ENCODE data around the gene GNA14.
"Not testable (repeated sequence)": the region's sequence is repeated elsewhere in the genome, so short reads cannot be mapped to it uniquely, and the experiment has no call there.

The GNA14 gene

DNA sequence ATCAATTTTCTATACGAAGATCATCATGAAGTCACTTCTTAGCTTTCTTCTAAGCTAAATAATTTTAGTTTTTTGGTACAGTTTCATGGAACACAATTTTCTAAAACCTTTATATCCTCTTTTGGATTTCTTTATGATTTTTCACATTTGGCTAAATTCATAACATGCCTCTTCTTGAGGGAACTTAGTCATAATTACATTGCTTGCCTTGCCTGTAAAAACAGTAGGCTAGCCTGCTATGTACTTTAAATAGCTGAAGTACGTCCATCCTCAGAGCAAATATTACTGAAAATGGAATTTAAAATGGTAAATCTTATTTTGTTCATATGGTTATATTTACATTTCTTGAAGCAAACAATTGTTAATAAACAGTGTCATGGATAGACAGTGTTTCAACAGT is 245.8 kb downstream of the GNA14 start:
- no peak for DNase-seq (ENCODE audit: low read depth)

- no peak for DNase-seq (ENCODE audit: low read depth)
Observed at GRCh38 chr9:77399964-77400363, 248.2 kb downstream of the GNA14 start.

DNA sequence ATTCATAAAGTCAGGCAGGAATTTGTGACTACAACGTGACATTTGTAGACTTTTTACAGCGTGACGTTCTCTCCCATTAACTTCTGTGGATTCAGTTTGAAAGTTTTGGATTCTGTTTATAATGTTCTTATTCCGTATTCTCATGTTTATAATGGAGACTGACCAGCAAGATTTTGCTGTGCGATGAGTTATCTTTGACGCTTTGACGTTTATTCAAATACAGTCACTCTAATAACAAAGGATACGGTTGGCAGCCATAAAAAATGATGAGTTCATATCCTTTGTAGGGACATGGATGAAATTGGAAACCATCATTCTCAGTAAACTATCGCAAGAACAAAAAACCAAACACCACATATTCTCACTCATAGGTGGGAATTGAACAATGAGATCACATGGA is 249.5 kb downstream of the GNA14 start:
- not testable (repeated sequence) for DNase-seq (ENCODE audit: low read depth)

DNA sequence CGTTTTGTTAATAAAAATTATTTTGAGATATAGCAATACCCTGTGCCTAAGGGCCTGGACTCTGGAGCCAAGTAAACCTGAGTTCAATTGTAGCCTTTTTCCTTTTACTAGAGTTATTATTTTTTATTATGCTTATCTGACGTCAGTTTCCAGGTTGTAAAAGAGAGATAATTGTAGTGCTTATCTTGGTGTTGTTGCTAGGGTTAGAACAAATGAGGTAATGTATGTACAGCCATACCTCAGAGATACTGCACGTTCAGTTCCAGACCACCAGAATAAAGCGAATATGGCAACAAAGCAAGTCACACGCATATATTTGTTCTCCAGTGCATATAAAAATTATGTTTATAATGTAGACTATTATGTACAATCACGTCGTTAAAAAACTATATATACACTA is 255.8 kb downstream of the GNA14 start:
- no peak for DNase-seq (ENCODE audit: low read depth)

DNA sequence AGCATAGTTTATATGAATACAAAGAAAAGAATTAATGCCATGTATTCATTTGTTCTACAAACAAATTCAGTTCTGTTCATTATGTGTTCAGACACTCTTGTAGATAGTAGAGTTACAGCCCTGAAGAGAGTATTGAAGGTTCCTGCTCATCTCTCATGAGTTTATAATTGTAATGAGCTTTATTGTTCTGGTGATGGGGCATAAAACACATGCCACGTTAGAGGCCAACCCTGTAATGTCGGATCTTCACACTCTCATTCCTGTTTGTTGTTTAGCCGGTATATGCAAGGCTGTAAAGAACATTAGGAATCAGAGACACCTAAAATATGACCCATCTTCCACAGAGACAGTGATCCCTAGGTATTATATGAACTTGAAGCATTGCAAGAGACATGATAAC is 256.3 kb downstream of the GNA14 start:
- no peak for DNase-seq (ENCODE audit: low read depth)

GRCh38 chr9:77386187-77386586 is 261.9 kb downstream of the GNA14 start:
- DNase-seq (ENCODE audit: low read depth) = no peak

DNA sequence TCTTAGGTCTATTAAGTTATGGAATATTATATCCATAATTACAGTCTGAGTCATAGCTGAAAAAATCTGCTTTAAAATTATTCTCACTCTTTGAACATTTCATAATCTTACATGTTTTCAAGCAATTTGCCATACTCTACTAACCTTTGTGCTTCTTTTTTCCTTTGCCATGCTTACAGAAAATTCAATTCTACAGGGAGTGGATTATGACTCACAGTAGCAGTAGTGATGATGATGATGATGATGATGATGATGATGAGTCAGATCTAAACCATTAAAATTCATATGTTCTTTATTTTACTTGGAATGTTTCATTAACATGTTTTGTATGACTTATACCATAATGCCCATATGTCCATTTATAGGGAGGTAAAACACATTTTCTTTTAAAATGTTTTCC is 263.7 kb downstream of the GNA14 start:
- DNase-seq (ENCODE audit: low read depth) = no peak

DNA sequence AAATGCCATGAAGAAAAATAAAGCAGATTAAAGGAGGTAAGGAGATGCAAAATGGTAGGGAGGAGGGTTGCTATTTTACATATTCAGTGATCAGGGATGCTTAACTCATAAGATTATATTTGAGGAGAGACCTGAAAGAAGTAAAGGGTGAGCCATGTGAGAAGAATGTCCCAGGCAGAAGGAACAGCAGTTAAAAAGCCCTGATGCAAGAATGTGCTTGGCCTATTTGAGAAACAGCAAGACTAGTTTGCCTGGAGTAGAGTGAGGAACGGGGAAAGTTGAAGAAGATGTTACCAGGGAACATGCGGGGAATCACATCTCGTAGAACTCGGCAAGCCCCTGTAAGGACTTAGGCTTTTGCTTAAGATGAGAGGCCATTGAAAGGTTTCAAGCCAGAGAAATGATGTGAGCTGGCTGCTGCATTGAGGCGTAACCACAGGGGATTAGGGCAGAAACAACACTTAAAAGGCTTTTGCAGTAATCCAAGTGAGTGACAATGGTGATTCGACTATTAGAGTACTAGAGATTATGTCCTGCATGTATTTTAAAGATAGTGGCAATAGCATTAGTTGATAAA is 272.1 kb downstream of the GNA14 start:
- no peak for DNase-seq (ENCODE audit: low read depth)

- DNase-seq (ENCODE audit: low read depth) = no peak
Observed at GRCh38 chr9:77374266-77374665, 273.9 kb downstream of the GNA14 start.

Data from activated T-cell treated with anti-CD3 and anti-CD28 coated beads for 48 hours (primary cell).